Measurements from ENCODE around the gene COL19A1.

Gene COL19A1

DNA sequence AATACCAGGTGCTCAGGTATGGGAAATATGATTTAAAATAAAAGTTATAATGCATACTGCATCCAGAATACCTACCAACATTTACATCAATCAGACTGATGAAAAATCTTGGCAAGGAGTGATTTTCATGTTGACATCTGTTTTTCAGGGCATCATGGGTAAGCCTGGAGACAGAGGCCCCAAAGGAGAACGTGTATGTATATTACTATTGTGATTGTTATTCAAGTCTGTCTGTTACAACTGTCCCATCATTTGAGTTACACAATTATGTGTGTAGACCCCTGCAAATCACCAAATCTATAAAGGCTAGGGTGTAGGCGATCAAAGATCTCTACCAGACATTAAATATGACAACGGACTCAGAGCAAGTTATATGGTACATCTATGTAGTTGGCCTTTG lies 318.4 kb downstream of the COL19A1 start:
- in situ Hi-C loops (cut with HindIII; ENCODE audit: low pct_ligation_motif_present, low sequenced_read_pairs), result no loop called here
- H3K27ac ChIP-seq, result no peak overlapping the region
- TF ChIP-seq, protein P1, sequence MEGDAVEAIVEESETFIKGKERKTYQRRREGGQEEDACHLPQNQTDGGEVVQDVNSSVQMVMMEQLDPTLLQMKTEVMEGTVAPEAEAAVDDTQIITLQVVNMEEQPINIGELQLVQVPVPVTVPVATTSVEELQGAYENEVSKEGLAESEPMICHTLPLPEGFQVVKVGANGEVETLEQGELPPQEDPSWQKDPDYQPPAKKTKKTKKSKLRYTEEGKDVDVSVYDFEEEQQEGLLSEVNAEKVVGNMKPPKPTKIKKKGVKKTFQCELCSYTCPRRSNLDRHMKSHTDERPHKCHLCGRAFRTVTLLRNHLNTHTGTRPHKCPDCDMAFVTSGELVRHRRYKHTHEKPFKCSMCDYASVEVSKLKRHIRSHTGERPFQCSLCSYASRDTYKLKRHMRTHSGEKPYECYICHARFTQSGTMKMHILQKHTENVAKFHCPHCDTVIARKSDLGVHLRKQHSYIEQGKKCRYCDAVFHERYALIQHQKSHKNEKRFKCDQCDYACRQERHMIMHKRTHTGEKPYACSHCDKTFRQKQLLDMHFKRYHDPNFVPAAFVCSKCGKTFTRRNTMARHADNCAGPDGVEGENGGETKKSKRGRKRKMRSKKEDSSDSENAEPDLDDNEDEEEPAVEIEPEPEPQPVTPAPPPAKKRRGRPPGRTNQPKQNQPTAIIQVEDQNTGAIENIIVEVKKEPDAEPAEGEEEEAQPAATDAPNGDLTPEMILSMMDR (IDR thresholded peaks at IDR 0.05; ENCODE audit: low read depth, low read length, missing control alignments), result no peak
- no peak for DNase-seq
- no peak overlapping the region for H3K4me3 ChIP-seq (ENCODE audit: low read depth, low read length)
- no peaks in the 10 kb centered on the region for H3K36me3 ChIP-seq (replicated peaks)
- H3K27me3 ChIP-seq (replicated peaks), result no peaks in the 10 kb centered on the region

DNA sequence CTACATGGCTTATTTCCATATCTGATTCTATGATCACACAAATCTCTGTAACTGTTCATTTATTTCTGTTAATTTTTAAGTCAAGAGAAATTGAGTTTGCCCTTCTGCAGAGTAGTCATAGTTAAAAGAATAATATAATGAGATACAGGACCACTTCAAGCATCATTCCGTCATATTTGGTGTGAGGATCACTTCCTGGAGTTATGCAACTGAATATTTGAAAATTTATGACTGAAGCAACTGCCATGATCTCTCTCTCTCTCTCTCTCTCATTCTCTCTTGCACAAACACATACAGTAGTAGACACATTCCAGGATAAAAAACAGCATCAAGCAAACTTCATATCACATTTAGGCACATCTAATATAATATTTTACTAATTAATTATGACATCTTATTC lies 320.1 kb downstream of the COL19A1 start:
- in situ Hi-C loops (cut with HindIII; ENCODE audit: low pct_ligation_motif_present, low sequenced_read_pairs), result no loop called here
- TF ChIP-seq, protein P1 (IDR thresholded peaks at IDR 0.05; ENCODE audit: low read depth, low read length, missing control alignments), result no peak
- no peaks in the 10 kb centered on the region for H3K36me3 ChIP-seq (replicated peaks)

DNA sequence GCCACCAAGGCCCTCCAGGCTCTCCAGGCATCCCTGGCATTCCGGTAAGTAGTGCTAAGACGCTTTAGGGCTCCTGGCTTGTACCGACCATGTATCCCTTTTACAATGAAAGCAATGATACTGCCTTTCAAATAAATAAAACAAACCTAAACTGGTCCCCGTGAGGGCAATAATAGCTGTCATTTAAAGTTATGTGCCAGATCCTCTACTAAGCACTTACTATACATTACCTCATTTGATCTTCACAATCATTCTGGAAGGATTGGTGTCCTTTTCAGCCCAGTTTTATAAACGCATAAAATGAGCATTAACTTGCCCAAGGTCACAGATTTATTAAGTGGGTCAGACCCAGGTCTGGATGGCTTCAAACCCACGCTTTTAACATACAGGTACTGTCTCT lies 321.8 kb downstream of the COL19A1 start:
- TF ChIP-seq, protein P1 (IDR thresholded peaks at IDR 0.05; ENCODE audit: low read depth, low read length, missing control alignments), result no peak
- Histone ChIP-seq H3K36me3 (replicated peaks) (no peaks in the 10 kb centered on the region), H3K27me3 (replicated peaks) (no peaks in the 10 kb centered on the region), H3K27ac (no peak overlapping the region), H3K4me3 (ENCODE audit: low read depth, low read length) (no peak overlapping the region)
- in situ Hi-C loops (cut with HindIII; ENCODE audit: low pct_ligation_motif_present, low sequenced_read_pairs), result no loop called here
- no peak for DNase-seq

More for the DNA sequence above, 320.1 kb downstream of the COL19A1 start:
- Histone ChIP-seq H3K27me3 (replicated peaks) (no peaks in the 10 kb centered on the region), H3K27ac (no peak overlapping the region), H3K4me3 (ENCODE audit: low read depth, low read length) (no peak overlapping the region)
- no peak for DNase-seq

DNA sequence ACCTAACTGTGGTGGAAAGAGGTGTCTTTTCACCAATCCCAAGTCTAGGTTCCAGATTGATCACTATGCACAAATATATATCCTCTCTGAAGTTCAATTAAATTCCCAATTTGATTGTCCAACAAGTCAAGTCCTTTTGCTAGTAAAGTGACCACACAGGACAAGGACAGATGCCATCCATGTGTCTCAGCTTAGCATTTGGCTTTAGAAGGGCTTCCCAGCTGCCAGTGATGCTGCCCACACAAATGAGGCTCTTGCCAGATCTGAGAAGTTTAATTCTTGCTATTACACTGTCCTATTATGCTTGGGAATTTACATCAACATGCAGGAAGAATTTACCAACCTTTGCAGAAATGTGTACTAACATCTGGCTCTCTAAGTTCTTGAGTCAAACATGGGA lies 328.1 kb downstream of the COL19A1 start:
- TF ChIP-seq, protein P1 (IDR thresholded peaks at IDR 0.05; ENCODE audit: low read depth, low read length, missing control alignments), result no peak
- no peaks in the 10 kb centered on the region for H3K36me3 ChIP-seq (replicated peaks)
- in situ Hi-C loops (cut with HindIII; ENCODE audit: low pct_ligation_motif_present, low sequenced_read_pairs), result no loop called here
- DNase-seq, result no peak
- no peak overlapping the region for H3K4me3 ChIP-seq (ENCODE audit: low read depth, low read length)
- no peak overlapping the region for H3K27ac ChIP-seq
- no peaks in the 10 kb centered on the region for H3K27me3 ChIP-seq (replicated peaks)

DNA sequence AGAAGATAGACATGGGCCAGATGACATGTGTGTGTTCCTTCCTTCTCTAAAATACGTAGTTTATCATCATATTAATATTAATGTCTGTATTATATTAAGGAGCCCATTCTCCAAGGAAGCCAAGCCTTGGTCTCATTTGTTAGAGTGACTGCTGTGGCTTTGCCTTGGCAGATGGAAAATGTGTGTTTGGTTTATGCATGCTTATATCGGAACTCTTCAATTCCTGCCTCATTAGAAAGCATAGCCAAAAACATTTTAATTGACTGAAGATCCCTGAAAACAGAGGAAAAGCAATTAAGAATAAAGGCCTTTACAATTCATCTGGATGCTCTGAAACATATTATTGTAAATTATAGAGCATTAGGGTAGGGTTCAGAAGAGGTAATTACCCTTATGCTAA lies 330.2 kb downstream of the COL19A1 start:
- no peaks in the 10 kb centered on the region for H3K27me3 ChIP-seq (replicated peaks)
- H3K4me3 ChIP-seq (ENCODE audit: low read depth, low read length), result no peak overlapping the region
- no peak overlapping the region for H3K27ac ChIP-seq
- no peak for DNase-seq
- TF ChIP-seq, protein P1 (IDR thresholded peaks at IDR 0.05; ENCODE audit: low read depth, low read length, missing control alignments), result no peak
- H3K36me3 ChIP-seq (replicated peaks), result no peaks in the 10 kb centered on the region
- in situ Hi-C loops (cut with HindIII; ENCODE audit: low pct_ligation_motif_present, low sequenced_read_pairs), result no loop called here

DNA sequence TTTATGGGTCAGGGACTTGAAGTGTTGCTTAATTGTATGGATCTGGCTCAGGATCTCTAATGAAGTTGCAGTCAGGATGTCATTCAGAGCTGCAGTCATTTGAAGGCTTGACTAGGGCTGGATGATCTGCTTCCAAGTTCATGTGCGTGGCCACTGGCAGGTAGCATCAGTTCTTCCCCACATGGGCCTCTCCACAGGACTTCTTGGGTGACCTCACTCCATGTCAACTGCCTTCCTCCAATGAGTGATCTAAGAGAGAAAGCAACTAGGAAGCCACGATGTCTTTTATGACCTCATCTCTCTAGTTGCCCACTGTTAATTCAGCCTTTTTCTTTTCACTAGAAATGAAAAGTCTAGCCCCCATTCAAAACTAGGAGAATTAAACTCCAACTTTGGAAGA lies 332.4 kb downstream of the COL19A1 start:
- TF ChIP-seq, protein P1 (IDR thresholded peaks at IDR 0.05; ENCODE audit: low read depth, low read length, missing control alignments), result no peak
- DNase-seq, result no peak
- no peaks in the 10 kb centered on the region for H3K36me3 ChIP-seq (replicated peaks)
- in situ Hi-C loops (cut with HindIII; ENCODE audit: low pct_ligation_motif_present, low sequenced_read_pairs), result no loop called here
- H3K27ac ChIP-seq, result no peak overlapping the region
- H3K4me3 ChIP-seq (ENCODE audit: low read depth, low read length), result no peak overlapping the region
- no peaks in the 10 kb centered on the region for H3K27me3 ChIP-seq (replicated peaks)

Measured in brain microvascular endothelial cell (primary cell).